ENCODE data around the gene TRAP1.
A peak's percentile ranks its signal among the peaks of the same experiment; 100 is the strongest.
"Not testable (repeated sequence)": the region's sequence is repeated elsewhere in the genome, so short reads cannot be mapped to it uniquely, and the experiment has no call there.

TRAP1 gene

GRCh38 chr16:3735541-3735940 lies 18.2 kb upstream of the TRAP1 start:
- no peak for DNase-seq

- DNase-seq, result no peak
Measured at GRCh38 chr16:3734758-3735221, 17.5 kb upstream of the TRAP1 start.

GRCh38 chr16:3734084-3734757 lies 16.9 kb upstream of the TRAP1 start:
- no peak for DNase-seq

- no peak for DNase-seq
Measured at GRCh38 chr16:3732171-3732570, 14.8 kb upstream of the TRAP1 start.

- no peak for DNase-seq
Measured at GRCh38 chr16:3731126-3731935, 14.0 kb upstream of the TRAP1 start.

GRCh38 chr16:3730161-3731125 lies 13.1 kb upstream of the TRAP1 start:
- DNase-seq, result no peak

GRCh38 chr16:3729161-3730112 lies 12.1 kb upstream of the TRAP1 start:
- DNase-seq, result no peak

GRCh38 chr16:3728424-3729160 lies 11.3 kb upstream of the TRAP1 start:
- DNase-seq, result no peak

- no peak for DNase-seq
Measured at GRCh38 chr16:3727806-3728381, 10.6 kb upstream of the TRAP1 start.

GRCh38 chr16:3726021-3726687 lies 8.8 kb upstream of the TRAP1 start:
- no peak for DNase-seq

GRCh38 chr16:3725276-3725675 lies 8.0 kb upstream of the TRAP1 start:
- DNase-seq, result no peak

- DNase-seq, result no peak
Measured at GRCh38 chr16:3722508-3722907, 5.2 kb upstream of the TRAP1 start.

GRCh38 chr16:3720418-3720817 lies 3.1 kb upstream of the TRAP1 start:
- no peak for DNase-seq

- DNase-seq, result no peak
Measured at GRCh38 chr16:3718628-3719027, 1.3 kb upstream of the TRAP1 start.

GRCh38 chr16:3718019-3718391 lies 681 bp upstream of the TRAP1 start:
- DNase-seq, result no peak

- peak; percentile 30 for DNase-seq
Measured at GRCh38 chr16:3716831-3717234, 491 bp downstream of the TRAP1 start.

- no peak for DNase-seq
Measured at GRCh38 chr16:3715430-3715829, 1.9 kb downstream of the TRAP1 start.

GRCh38 chr16:3714378-3714777 lies 2.9 kb downstream of the TRAP1 start:
- not testable (repeated sequence) for DNase-seq

GRCh38 chr16:3713587-3714242 lies 3.6 kb downstream of the TRAP1 start:
- DNase-seq, result no peak
